ENCODE data around the gene SLC35F1.
"Not testable (repeated sequence)": the region's sequence is repeated elsewhere in the genome, so short reads cannot be mapped to it uniquely, and the experiment has no call there.

The SLC35F1 gene

GRCh38 chr6:117906958-117907600 lies at the start of gene SLC35F1:
Gene SLC35F1, plus strand, starts transcription at chr6:117907264.
- DNase-seq (ENCODE audit: extremely low spot score, insufficient read length, low read depth) (no peak), FAIRE-seq (no peak)

GRCh38 chr6:117858601-117859000 lies 48.5 kb upstream of the SLC35F1 start:
- FAIRE-seq; DNase-seq (ENCODE audit: extremely low spot score, insufficient read length, low read depth): not testable (repeated sequence)

GRCh38 chr6:117861545-117861944 lies 45.5 kb upstream of the SLC35F1 start:
- DNase-seq (ENCODE audit: extremely low spot score, insufficient read length, low read depth), result no peak
- FAIRE-seq, result no peak

GRCh38 chr6:117866561-117866960 lies 40.5 kb upstream of the SLC35F1 start:
- no peak for FAIRE-seq
- no peak for DNase-seq (ENCODE audit: extremely low spot score, insufficient read length, low read depth)

- FAIRE-seq (no peak), DNase-seq (ENCODE audit: extremely low spot score, insufficient read length, low read depth) (no peak)
Observed at GRCh38 chr6:117870486-117871242, 36.4 kb upstream of the SLC35F1 start.

GRCh38 chr6:117880824-117881223 lies 26.2 kb upstream of the SLC35F1 start:
- DNase-seq (ENCODE audit: extremely low spot score, insufficient read length, low read depth) (no peak), FAIRE-seq (no peak)

GRCh38 chr6:117890172-117890571 lies 16.9 kb upstream of the SLC35F1 start:
- no peak for DNase-seq (ENCODE audit: extremely low spot score, insufficient read length, low read depth)
- FAIRE-seq, result no peak

- FAIRE-seq (no peak), DNase-seq (ENCODE audit: extremely low spot score, insufficient read length, low read depth) (no peak)
Observed at GRCh38 chr6:117906507-117906957, 532 bp upstream of the SLC35F1 start.

GRCh38 chr6:117907601-117908245 lies 659 bp downstream of the SLC35F1 start:
- FAIRE-seq (no peak), DNase-seq (ENCODE audit: extremely low spot score, insufficient read length, low read depth) (no peak)

GRCh38 chr6:117908246-117909068 lies 1.4 kb downstream of the SLC35F1 start:
- DNase-seq (ENCODE audit: extremely low spot score, insufficient read length, low read depth), result no peak

GRCh38 chr6:117909638-117910037 lies 2.6 kb downstream of the SLC35F1 start:
- FAIRE-seq (no peak), DNase-seq (ENCODE audit: extremely low spot score, insufficient read length, low read depth) (no peak)

More at GRCh38 chr6:117908246-117909068, 1.4 kb downstream of the SLC35F1 start:
- FAIRE-seq, result no peak

- DNase-seq (ENCODE audit: extremely low spot score, insufficient read length, low read depth) (no peak), FAIRE-seq (no peak)
Observed at GRCh38 chr6:117910549-117910948, 3.5 kb downstream of the SLC35F1 start.

- no peak for DNase-seq (ENCODE audit: extremely low spot score, insufficient read length, low read depth)
- no peak for FAIRE-seq
Observed at GRCh38 chr6:117911150-117911549, 4.1 kb downstream of the SLC35F1 start.

GRCh38 chr6:117911660-117912059 lies 4.6 kb downstream of the SLC35F1 start:
- no peak for FAIRE-seq
- DNase-seq (ENCODE audit: extremely low spot score, insufficient read length, low read depth), result no peak

- FAIRE-seq (no peak), DNase-seq (ENCODE audit: extremely low spot score, insufficient read length, low read depth) (no peak)
Observed at GRCh38 chr6:117915846-117916245, 8.8 kb downstream of the SLC35F1 start.

- FAIRE-seq, result no peak
- no peak for DNase-seq (ENCODE audit: extremely low spot score, insufficient read length, low read depth)
Observed at GRCh38 chr6:117916483-117916882, 9.4 kb downstream of the SLC35F1 start.

- no peak for FAIRE-seq
- no peak for DNase-seq (ENCODE audit: extremely low spot score, insufficient read length, low read depth)
Observed at GRCh38 chr6:117917176-117917575, 10.1 kb downstream of the SLC35F1 start.

GRCh38 chr6:117918454-117918853 lies 11.4 kb downstream of the SLC35F1 start:
- DNase-seq (ENCODE audit: extremely low spot score, insufficient read length, low read depth) (no peak), FAIRE-seq (no peak)

GRCh38 chr6:117919275-117919674 lies 12.2 kb downstream of the SLC35F1 start:
- no peak for FAIRE-seq

More at GRCh38 chr6:117919275-117919674, 12.2 kb downstream of the SLC35F1 start:
- DNase-seq (ENCODE audit: extremely low spot score, insufficient read length, low read depth), result no peak
